ENCODE data around the gene GPR65. TPM values are rescaled to one million over a fixed set of nuclear protein-coding genes. Genes with fewer than 3 reads are reported as not detected.
A peak's percentile ranks its signal among the peaks of the same experiment; 100 is the strongest.

The GPR65 gene
- total RNA-seq, 1 donor from 2014 or later, result 2.7 TPM

GRCh38 chr14:88030892-88031291 lies 26.0 kb downstream of the GPR65 start:
- intact Hi-C loops (cut with DNase I), result no loop called here
- ATAC-seq, result no peak
- DNase-seq (ENCODE audit: low spot score), result no peak

GRCh38 chr14:88032373-88032772 lies 27.4 kb downstream of the GPR65 start:
- ATAC-seq, result no peak
- no peak for DNase-seq (ENCODE audit: low spot score)

GRCh38 chr14:88034076-88034475 lies 29.1 kb downstream of the GPR65 start:
- DNase-seq (ENCODE audit: low spot score) (no peak), ATAC-seq (no peak)
- intact Hi-C loops (cut with DNase I), result no loop called here

More at GRCh38 chr14:88032373-88032772, 27.4 kb downstream of the GPR65 start:
- intact Hi-C loops (cut with DNase I), result no loop called here

GRCh38 chr14:88036422-88036821 lies 31.5 kb downstream of the GPR65 start:
- DNase-seq (ENCODE audit: low spot score) (no peak), ATAC-seq (no peak)
- intact Hi-C loops (cut with DNase I), result no loop called here

- no peak for DNase-seq (ENCODE audit: low spot score)
- intact Hi-C loops (cut with DNase I), result no loop called here
- no peak for ATAC-seq
Observed at GRCh38 chr14:88037325-88037724, 32.4 kb downstream of the GPR65 start.

GRCh38 chr14:88039197-88039596 lies 34.3 kb downstream of the GPR65 start:
- no peak for ATAC-seq
- intact Hi-C loops (cut with DNase I), result no loop called here
- no peak for DNase-seq (ENCODE audit: low spot score)

GRCh38 chr14:88040146-88040545 lies 35.2 kb downstream of the GPR65 start:
- DNase-seq (ENCODE audit: low spot score), result no peak
- intact Hi-C loops (cut with DNase I), result no loop called here
- no peak for ATAC-seq

GRCh38 chr14:88043529-88044443 lies 38.9 kb downstream of the GPR65 start:
- DNase-seq (ENCODE audit: low spot score) (no peak), ATAC-seq (no peak)
- intact Hi-C loops (cut with DNase I), result no loop called here

- intact Hi-C loops (cut with DNase I), result no loop called here
- no peak for DNase-seq (ENCODE audit: low spot score)
- ATAC-seq, result no peak
Observed at GRCh38 chr14:88044444-88044758, 39.5 kb downstream of the GPR65 start.

- DNase-seq (ENCODE audit: low spot score), result no peak
- intact Hi-C loops (cut with DNase I), result no loop called here
- ATAC-seq, result peak; percentile 62
Observed at GRCh38 chr14:88044776-88045446, 40.0 kb downstream of the GPR65 start.

GRCh38 chr14:88045705-88046104 lies 40.8 kb downstream of the GPR65 start:
- peak; percentile 78 for ATAC-seq
- intact Hi-C loops (cut with DNase I), result no loop called here
- DNase-seq (ENCODE audit: low spot score), result no peak

GRCh38 chr14:88048351-88048750 lies 43.4 kb downstream of the GPR65 start:
- intact Hi-C loops (cut with DNase I), result no loop called here
- no peak for ATAC-seq
- no peak for DNase-seq (ENCODE audit: low spot score)

- intact Hi-C loops (cut with DNase I), result no loop called here
- ATAC-seq (no peak), DNase-seq (ENCODE audit: low spot score) (no peak)
Observed at GRCh38 chr14:88049266-88049665, 44.3 kb downstream of the GPR65 start.

- no peak for DNase-seq (ENCODE audit: low spot score)
Observed at GRCh38 chr14:88049936-88050335, 45.0 kb downstream of the GPR65 start.

GRCh38 chr14:88060576-88060975 lies 55.6 kb downstream of the GPR65 start:
- DNase-seq (ENCODE audit: low spot score), result no peak
- intact Hi-C loops (cut with DNase I), result no loop called here
- no peak for ATAC-seq

More at GRCh38 chr14:88049936-88050335, 45.0 kb downstream of the GPR65 start:
- no peak for ATAC-seq
- intact Hi-C loops (cut with DNase I), result no loop called here

GRCh38 chr14:88063811-88064210 lies 58.9 kb downstream of the GPR65 start:
- intact Hi-C loops (cut with DNase I), result no loop called here
- DNase-seq (ENCODE audit: low spot score) (no peak), ATAC-seq (no peak)

Other genes with a start within 250 kb of the GPR65 start
- 47.8 TPM for gene GALC, start 12.0 kb upstream of the GPR65 start, total RNA-seq